ENCODE results near the gene BMPR1A.
"Not testable (repeated sequence)": the region's sequence is repeated elsewhere in the genome, so short reads cannot be mapped to it uniquely, and the experiment has no call there.

Gene BMPR1A

GRCh38 chr10:86849181-86849894, 92.9 kb downstream of the BMPR1A start:
- WGBS (ENCODE audit: extremely low coverage, insufficient coverage, insufficient read length): no CpG with 5 or more reads among the region's 4 CpGs
- Histone ChIP-seq H3K79me2 (ENCODE audit: control insufficient read depth, insufficient read depth, low read length, poor library complexity) (no peaks in the 10 kb centered on the region), H3K4ac (ENCODE audit: low read depth, low read length) (no peak overlapping the region), H3K14ac (ENCODE audit: low read length) (no peak overlapping the region), H3K27ac (ENCODE audit: low read depth, low read length) (no peak overlapping the region), H3K4me1 (ENCODE audit: control insufficient read depth in 1 of 2, insufficient read depth in 2 of 2, low read length in 2 of 2) (no peaks in the 10 kb centered on the region), H4K8ac (ENCODE audit: low read depth, low read length) (no peak overlapping the region), H4K12ac (ENCODE audit: low read depth, low read length) (no peak overlapping the region), H4K91ac (ENCODE audit: low read depth, low read length) (no peak overlapping the region), H3K23ac (ENCODE audit: low read length) (no peak overlapping the region), H3K27me3 (ENCODE audit: insufficient read depth, low read length) (no peaks in the 10 kb centered on the region), H2BK12ac (ENCODE audit: low read length) (no peak overlapping the region), H2BK5ac (ENCODE audit: low read depth, low read length, poor library complexity) (no peak overlapping the region), H2AFZ (ENCODE audit: insufficient read depth, low read length, poor library complexity) (no peak overlapping the region), H3K79me1 (ENCODE audit: low read length) (no peaks in the 10 kb centered on the region), H3K9me3 (ENCODE audit: insufficient read depth, low read depth, low read length) (no peaks in the 10 kb centered on the region), H3K4me3 (ENCODE audit: low read depth, low read length) (no peak overlapping the region), H3K18ac (ENCODE audit: low read length) (no peak overlapping the region), H3K4me2 (ENCODE audit: low read length) (no peak overlapping the region), H2AK5ac (ENCODE audit: low read length) (no peak overlapping the region), H3K9ac (ENCODE audit: low read length) (no peak overlapping the region), H2BK120ac (ENCODE audit: insufficient read depth, low read length, poor library complexity) (no peak overlapping the region), H3K36me3 (ENCODE audit: control insufficient read depth in 1 of 2, insufficient read depth in 2 of 2, low read length in 2 of 2) (peaks cover 6 to 10% of the 10 kb centered on the region in 2 experiments)
- DNase-seq: no peak

- WGBS (ENCODE audit: extremely low coverage, insufficient coverage, insufficient read length): no CpG with 5 or more reads among the region's 1 CpG
- peaks cover 1 to 7% of the 10 kb centered on the region in 2 experiments for H3K36me3 ChIP-seq (ENCODE audit: control insufficient read depth in 1 of 2, insufficient read depth in 2 of 2, low read length in 2 of 2)
- DNase-seq: no peak
- no peak overlapping the region for H3K4ac ChIP-seq (ENCODE audit: low read depth, low read length)
- no peak overlapping the region for H3K27ac ChIP-seq (ENCODE audit: low read depth, low read length)
- H3K27me3 ChIP-seq (ENCODE audit: insufficient read depth, low read length): no peaks in the 10 kb centered on the region
- H3K23ac ChIP-seq (ENCODE audit: low read length): no peak overlapping the region
- no peak overlapping the region for H3K18ac ChIP-seq (ENCODE audit: low read length)
- no peak overlapping the region for H2AFZ ChIP-seq (ENCODE audit: insufficient read depth, low read length, poor library complexity)
- H3K4me2 ChIP-seq (ENCODE audit: low read length): no peak overlapping the region
- H4K12ac ChIP-seq (ENCODE audit: low read depth, low read length): no peak overlapping the region
- no peak overlapping the region for H2BK120ac ChIP-seq (ENCODE audit: insufficient read depth, low read length, poor library complexity)
- H2AK5ac ChIP-seq (ENCODE audit: low read length): no peak overlapping the region
- no peak overlapping the region for H2BK12ac ChIP-seq (ENCODE audit: low read length)
- H3K9me3 ChIP-seq (ENCODE audit: insufficient read depth, low read depth, low read length): no peaks in the 10 kb centered on the region
- no peaks in the 10 kb centered on the region for H3K4me1 ChIP-seq (ENCODE audit: control insufficient read depth in 1 of 2, insufficient read depth in 2 of 2, low read length in 2 of 2)
- no peaks in the 10 kb centered on the region for H3K79me2 ChIP-seq (ENCODE audit: control insufficient read depth, insufficient read depth, low read length, poor library complexity)
- H2BK5ac ChIP-seq (ENCODE audit: low read depth, low read length, poor library complexity): no peak overlapping the region
- no peak overlapping the region for H3K14ac ChIP-seq (ENCODE audit: low read length)
- no peak overlapping the region for H4K8ac ChIP-seq (ENCODE audit: low read depth, low read length)
- H3K9ac ChIP-seq (ENCODE audit: low read length): no peak overlapping the region
- no peak overlapping the region for H3K4me3 ChIP-seq (ENCODE audit: low read depth, low read length)
- no peak overlapping the region for H4K91ac ChIP-seq (ENCODE audit: low read depth, low read length)
- no peaks in the 10 kb centered on the region for H3K79me1 ChIP-seq (ENCODE audit: low read length)
These were observed 94.1 kb downstream of the BMPR1A start for GRCh38 chr10:86850481-86850880.

- Histone ChIP-seq H4K91ac (ENCODE audit: low read depth, low read length) (no peak overlapping the region), H3K36me3 (ENCODE audit: control insufficient read depth in 1 of 2, insufficient read depth in 2 of 2, low read length in 2 of 2) (peaks cover 1 to 6% of the 10 kb centered on the region in 2 experiments), H4K8ac (ENCODE audit: low read depth, low read length) (no peak overlapping the region), H3K9me3 (ENCODE audit: insufficient read depth, low read depth, low read length) (no peaks in the 10 kb centered on the region), H3K27me3 (ENCODE audit: insufficient read depth, low read length) (no peaks in the 10 kb centered on the region), H4K12ac (ENCODE audit: low read depth, low read length) (no peak overlapping the region), H3K79me2 (ENCODE audit: control insufficient read depth, insufficient read depth, low read length, poor library complexity) (no peaks in the 10 kb centered on the region), H3K9ac (ENCODE audit: low read length) (no peak overlapping the region), H2BK12ac (ENCODE audit: low read length) (no peak overlapping the region), H3K4me2 (ENCODE audit: low read length) (no peak overlapping the region), H3K4me3 (ENCODE audit: low read depth, low read length) (no peak overlapping the region), H2AK5ac (ENCODE audit: low read length) (no peak overlapping the region), H3K4ac (ENCODE audit: low read depth, low read length) (no peak overlapping the region), H3K79me1 (ENCODE audit: low read length) (no peaks in the 10 kb centered on the region), H3K18ac (ENCODE audit: low read length) (no peak overlapping the region), H2BK120ac (ENCODE audit: insufficient read depth, low read length, poor library complexity) (no peak overlapping the region), H3K4me1 (ENCODE audit: control insufficient read depth in 1 of 2, insufficient read depth in 2 of 2, low read length in 2 of 2) (no peaks in the 10 kb centered on the region), H3K27ac (ENCODE audit: low read depth, low read length) (no peak overlapping the region), H2BK5ac (ENCODE audit: low read depth, low read length, poor library complexity) (no peak overlapping the region), H3K23ac (ENCODE audit: low read length) (no peak overlapping the region), H3K14ac (ENCODE audit: low read length) (no peak overlapping the region), H2AFZ (ENCODE audit: insufficient read depth, low read length, poor library complexity) (no peak overlapping the region)
- 100% methylated on average over 2 of the region's 11 CpGs for whole genome bisulfite sequencing (ENCODE audit: extremely low coverage, insufficient coverage, insufficient read length)
- DNase-seq: no peak
These were observed 95.1 kb downstream of the BMPR1A start for GRCh38 chr10:86851328-86852207.

GRCh38 chr10:86853582-86853981, 97.2 kb downstream of the BMPR1A start:
- H2AFZ ChIP-seq (ENCODE audit: insufficient read depth, low read length, poor library complexity); H2AK5ac ChIP-seq (ENCODE audit: low read length); H2BK120ac ChIP-seq (ENCODE audit: insufficient read depth, low read length, poor library complexity); H3K27ac ChIP-seq (ENCODE audit: low read depth, low read length); H4K8ac ChIP-seq (ENCODE audit: low read depth, low read length); H3K4me2 ChIP-seq (ENCODE audit: low read length); DNase-seq; H2BK12ac ChIP-seq (ENCODE audit: low read length); H4K12ac ChIP-seq (ENCODE audit: low read depth, low read length); H3K23ac ChIP-seq (ENCODE audit: low read length); H3K9ac ChIP-seq (ENCODE audit: low read length); H4K91ac ChIP-seq (ENCODE audit: low read depth, low read length); H3K9me3 ChIP-seq (ENCODE audit: insufficient read depth, low read depth, low read length); H3K14ac ChIP-seq (ENCODE audit: low read length); H3K27me3 ChIP-seq (ENCODE audit: insufficient read depth, low read length); H2BK5ac ChIP-seq (ENCODE audit: low read depth, low read length, poor library complexity); H3K79me1 ChIP-seq (ENCODE audit: low read length); H3K4ac ChIP-seq (ENCODE audit: low read depth, low read length); H3K4me3 ChIP-seq (ENCODE audit: low read depth, low read length); H3K36me3 ChIP-seq (ENCODE audit: control insufficient read depth in 1 of 2, insufficient read depth in 2 of 2, low read length in 2 of 2); H3K79me2 ChIP-seq (ENCODE audit: control insufficient read depth, insufficient read depth, low read length, poor library complexity); H3K4me1 ChIP-seq (ENCODE audit: control insufficient read depth in 1 of 2, insufficient read depth in 2 of 2, low read length in 2 of 2); H3K18ac ChIP-seq (ENCODE audit: low read length): not testable (repeated sequence)
- WGBS (ENCODE audit: extremely low coverage, insufficient coverage, insufficient read length): no CpG with 5 or more reads among the region's 12 CpGs

Measured in trophoblast cell (in vitro differentiated cells and primary cell).